ENCODE results near the gene BFSP2.

Gene BFSP2

GRCh38 chr3:133388696-133389395 is 11.0 kb upstream of the BFSP2 start:
- Histone ChIP-seq H3K4me3 (no peak overlapping the region), H3K27ac (no peak overlapping the region)
- no peak for DNase-seq (ENCODE audit: low spot score)
- TF ChIP-seq CTCF (IDR thresholded peaks at IDR 0.05) = no peak

DNA sequence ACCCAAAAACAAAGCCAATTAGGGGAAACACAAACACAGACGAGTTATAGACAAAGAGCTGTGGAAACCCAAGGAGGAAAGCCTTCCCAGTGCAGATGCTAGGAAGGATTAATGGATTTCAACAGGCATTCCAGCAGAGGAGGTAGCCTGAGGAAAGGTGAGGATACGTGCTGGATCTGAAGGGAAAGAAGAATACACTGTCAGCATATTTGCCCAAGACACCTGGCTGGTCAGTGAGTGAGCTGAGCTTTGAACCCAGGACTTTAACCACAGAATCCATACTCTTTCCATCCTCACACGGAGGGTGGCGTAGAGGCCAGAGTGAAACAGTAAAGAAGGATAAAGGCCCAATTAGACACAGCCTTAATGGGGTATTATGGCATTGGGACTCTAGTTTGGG is 9.1 kb upstream of the BFSP2 start:
- H3K4me3 ChIP-seq = no peak overlapping the region
- H3K27ac ChIP-seq = no peak overlapping the region
- no peak for DNase-seq (ENCODE audit: low spot score)
- no peak for TF ChIP-seq CTCF (IDR thresholded peaks at IDR 0.05)

- no peak overlapping the region for H3K27ac ChIP-seq
- DNase-seq (ENCODE audit: low spot score) = no peak
- H3K4me3 ChIP-seq = no peak overlapping the region
- no peak for TF ChIP-seq CTCF (IDR thresholded peaks at IDR 0.05)
Observed at GRCh38 chr3:133393204-133393603, 6.7 kb upstream of the BFSP2 start.

GRCh38 chr3:133393691-133394474 is 6.0 kb upstream of the BFSP2 start:
- H3K4me3 ChIP-seq = no peak overlapping the region
- no peak overlapping the region for H3K27ac ChIP-seq
- no peak for DNase-seq (ENCODE audit: low spot score)
- TF ChIP-seq CTCF (IDR thresholded peaks at IDR 0.05) = no peak

- no peak for TF ChIP-seq CTCF (IDR thresholded peaks at IDR 0.05)
- Histone ChIP-seq H3K4me3 (no peak overlapping the region), H3K27ac (no peak overlapping the region)
- no peak for DNase-seq (ENCODE audit: low spot score)
Observed at GRCh38 chr3:133394561-133395311, 5.1 kb upstream of the BFSP2 start.

- Histone ChIP-seq H3K4me3 (no peak overlapping the region), H3K27ac (no peak overlapping the region)
- TF ChIP-seq CTCF (IDR thresholded peaks at IDR 0.05) = no peak
- no peak for DNase-seq (ENCODE audit: low spot score)
Observed at GRCh38 chr3:133396906-133397305, 3.0 kb upstream of the BFSP2 start.

All from coronary artery (tissue), 2 donors.